Natural killer cell (primary cell): ENCODE measurements around the gene NCOA1. TPM values are rescaled to one million over a fixed set of nuclear protein-coding genes. Genes with fewer than 3 reads are reported as not detected.

Source experiments
- ATAC-seq, 3 donors: fragments of 150-1000 bp in 2 of 3; fragments of 200-7000 bp in 1 of 3; cut with Tn5 transposase; 1 replicate in 1 of 3; 2 replicates in 2 of 3; pipeline ENCODE4 v1.10.0; 2021; ENCODE audit warnings: mild to moderate bottlenecking in 2 of 3, moderate library complexity in 2 of 3
- DNase-seq, 2 donors: peaks; one replicate each; pipeline versions ENCODE4 v3.0.0 to v3.0.0-alpha.2; 2013 to 2021; ENCODE audit warnings: mixed read lengths in 1 of 2
- H3K27ac ChIP-seq: one replicate; pipeline ENCODE4 v1.5.1; 2013; ENCODE audit warnings: mild to moderate bottlenecking, low read length
- H3K27me3 ChIP-seq: one replicate; pipeline ENCODE4 v1.6.1; 2013; ENCODE audit warnings: low read length; ENCODE audit not compliant: control insufficient read depth, insufficient read depth
- H3K36me3 ChIP-seq: one replicate; pipeline ENCODE4 v1.6.1; 2013; ENCODE audit warnings: low read length; ENCODE audit not compliant: control insufficient read depth, insufficient read depth
- H3K4me1 ChIP-seq: one replicate; pipeline ENCODE4 v1.6.1; 2013; ENCODE audit warnings: low read length; ENCODE audit not compliant: control insufficient read depth, insufficient read depth
- H3K4me3 ChIP-seq: one replicate; pipeline ENCODE4 v1.5.1; 2013; ENCODE audit warnings: low read length
- H3K9me3 ChIP-seq: one replicate; pipeline ENCODE4 v1.6.1; 2013; ENCODE audit warnings: low read length; ENCODE audit not compliant: control insufficient read depth, insufficient read depth
- H3K27ac Mint-ChIP-seq, 2 donors: one replicate each; pipeline ENCODE4 v1.8.0; 2022; ENCODE audit warnings: mild to moderate bottlenecking in 2 of 2, mixed read lengths in 2 of 2, moderate library complexity in 1 of 2
- H3K27me3 Mint-ChIP-seq, 2 donors: one replicate each; pipeline ENCODE4 v1.8.0; 2022; ENCODE audit warnings: low read depth in 2 of 2, mixed read lengths in 2 of 2
- H3K36me3 Mint-ChIP-seq: one replicate; pipeline ENCODE4 v1.8.0; 2022; ENCODE audit warnings: mixed read lengths
- H3K4me1 Mint-ChIP-seq, 2 donors: one replicate each; pipeline ENCODE4 v1.8.0; 2022; ENCODE audit warnings: mixed read lengths in 2 of 2
- H3K4me3 Mint-ChIP-seq: one replicate; pipeline ENCODE4 v1.8.0; 2022; ENCODE audit warnings: mild to moderate bottlenecking, moderate library complexity, mixed read lengths
- H3K9me3 Mint-ChIP-seq, 2 donors: one replicate each; pipeline ENCODE4 v1.8.0; 2022; ENCODE audit warnings: mixed read lengths in 2 of 2
- WGBS: methylation state at CpG from one replicate; pipeline ENCODE4 v1.1.7; 2013; ENCODE audit warnings: missing lambda C conversion rate; ENCODE audit not compliant: insufficient coverage; 5-methylcytosine and 5-hydroxymethylcytosine counted together
- intact Hi-C: fragments of 100-400 bp; cut with micrococcal nuclease; formaldehyde crosslinking; loops from one replicate; pipeline ENCODE4 v1.14.2; 2022
- total RNA-seq, 4 donors: library from RNA; stranded (reverse); fragments of 120-200 nt in 1 of 4; gene quantifications; one replicate each; pipeline versions ENCODE4 v1.2.3 to v1.2.4, GENCODE V29; 2013 to 2022
- TF ChIP-seq, protein P1 (sequence below): fragments of 200-600 bp; IDR thresholded peaks from one replicate; pipeline ENCODE4 v1.8.0; 2022; ENCODE audit warnings: antibody characterized with exemption

The NCOA1 gene
- total RNA-seq, 3 donors from 2014 or later (not counting 1 experiment from before 2014, with no cell fraction given), result 122 to 149 (median 124) TPM

DNA sequence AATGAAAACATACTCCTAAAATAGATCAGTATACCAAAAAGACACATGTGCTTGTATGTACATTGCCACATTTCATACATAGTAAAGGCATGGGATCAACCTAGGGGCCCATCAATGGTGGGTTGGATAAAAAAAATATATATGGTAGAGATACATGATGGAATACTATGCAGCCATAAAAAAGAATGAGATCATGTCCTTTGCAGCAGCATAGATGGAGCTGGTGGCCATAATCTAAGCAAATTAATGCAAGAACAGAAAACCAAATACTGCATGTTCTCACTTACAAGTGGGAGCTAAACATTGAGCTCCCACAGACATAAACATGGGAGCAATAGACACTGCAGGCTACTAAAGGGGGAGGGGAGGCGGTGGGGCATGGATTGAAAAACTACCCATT lies 18.6 kb upstream of the NCOA1 start:
- H3K36me3 ChIP-seq, result no peaks in the 10 kb centered on the region
- H3K4me1 ChIP-seq, result no peaks in the 10 kb centered on the region
- Mint-ChIP-seq H3K27me3 (no peaks in the 10 kb centered on the region), H3K9me3 (no peaks in the 10 kb centered on the region), H3K4me3 (no peak overlapping the region), H3K36me3 (no peaks in the 10 kb centered on the region), H3K27ac (no peak overlapping the region), H3K4me1 (no peaks in the 10 kb centered on the region)
- TF ChIP-seq, protein P1, sequence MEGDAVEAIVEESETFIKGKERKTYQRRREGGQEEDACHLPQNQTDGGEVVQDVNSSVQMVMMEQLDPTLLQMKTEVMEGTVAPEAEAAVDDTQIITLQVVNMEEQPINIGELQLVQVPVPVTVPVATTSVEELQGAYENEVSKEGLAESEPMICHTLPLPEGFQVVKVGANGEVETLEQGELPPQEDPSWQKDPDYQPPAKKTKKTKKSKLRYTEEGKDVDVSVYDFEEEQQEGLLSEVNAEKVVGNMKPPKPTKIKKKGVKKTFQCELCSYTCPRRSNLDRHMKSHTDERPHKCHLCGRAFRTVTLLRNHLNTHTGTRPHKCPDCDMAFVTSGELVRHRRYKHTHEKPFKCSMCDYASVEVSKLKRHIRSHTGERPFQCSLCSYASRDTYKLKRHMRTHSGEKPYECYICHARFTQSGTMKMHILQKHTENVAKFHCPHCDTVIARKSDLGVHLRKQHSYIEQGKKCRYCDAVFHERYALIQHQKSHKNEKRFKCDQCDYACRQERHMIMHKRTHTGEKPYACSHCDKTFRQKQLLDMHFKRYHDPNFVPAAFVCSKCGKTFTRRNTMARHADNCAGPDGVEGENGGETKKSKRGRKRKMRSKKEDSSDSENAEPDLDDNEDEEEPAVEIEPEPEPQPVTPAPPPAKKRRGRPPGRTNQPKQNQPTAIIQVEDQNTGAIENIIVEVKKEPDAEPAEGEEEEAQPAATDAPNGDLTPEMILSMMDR, result no peak
- no peak overlapping the region for H3K4me3 ChIP-seq
- no peak for DNase-seq
- intact Hi-C loops, result no loop called here
- H3K27ac ChIP-seq, result no peak overlapping the region
- H3K27me3 ChIP-seq, result no peaks in the 10 kb centered on the region
- no peaks in the 10 kb centered on the region for H3K9me3 ChIP-seq
- ATAC-seq, result no peak
- no CpG with 5 or more reads among the region's 1 CpG for WGBS

DNA sequence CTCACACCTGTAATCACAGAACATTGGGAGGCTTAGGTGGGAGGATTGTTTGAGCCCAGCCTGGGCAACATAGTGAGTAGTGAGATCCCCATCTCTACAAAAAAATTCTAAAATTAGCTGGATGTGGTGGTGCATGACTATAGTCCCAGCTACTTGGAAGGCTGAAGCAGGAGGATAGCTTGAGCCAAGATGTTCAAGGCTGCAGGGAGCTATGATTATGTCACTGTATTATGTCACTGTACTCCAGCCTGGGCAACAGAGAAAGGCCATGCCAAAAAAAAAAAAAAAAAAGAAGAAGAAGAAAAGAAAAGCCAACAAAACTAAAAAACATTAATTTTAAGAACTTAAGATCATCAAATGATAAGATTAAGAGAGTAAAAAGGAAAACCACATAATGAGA lies 17.4 kb upstream of the NCOA1 start:
- no peak overlapping the region for H3K27ac Mint-ChIP-seq
- Histone ChIP-seq H3K9me3 (no peaks in the 10 kb centered on the region), H3K4me3 (no peak overlapping the region), H3K4me1 (no peaks in the 10 kb centered on the region), H3K27ac (no peak overlapping the region), H3K27me3 (no peaks in the 10 kb centered on the region), H3K36me3 (no peaks in the 10 kb centered on the region)
- TF ChIP-seq, protein P1, result no peak
- ATAC-seq (no peak), DNase-seq (no peak)
- no peaks in the 10 kb centered on the region for H3K4me1 Mint-ChIP-seq
- intact Hi-C loops, result no loop called here
- H3K36me3 Mint-ChIP-seq, result no peaks in the 10 kb centered on the region
- H3K9me3 Mint-ChIP-seq, result no peaks in the 10 kb centered on the region
- H3K4me3 Mint-ChIP-seq, result no peak overlapping the region
- H3K27me3 Mint-ChIP-seq, result no peaks in the 10 kb centered on the region

DNA sequence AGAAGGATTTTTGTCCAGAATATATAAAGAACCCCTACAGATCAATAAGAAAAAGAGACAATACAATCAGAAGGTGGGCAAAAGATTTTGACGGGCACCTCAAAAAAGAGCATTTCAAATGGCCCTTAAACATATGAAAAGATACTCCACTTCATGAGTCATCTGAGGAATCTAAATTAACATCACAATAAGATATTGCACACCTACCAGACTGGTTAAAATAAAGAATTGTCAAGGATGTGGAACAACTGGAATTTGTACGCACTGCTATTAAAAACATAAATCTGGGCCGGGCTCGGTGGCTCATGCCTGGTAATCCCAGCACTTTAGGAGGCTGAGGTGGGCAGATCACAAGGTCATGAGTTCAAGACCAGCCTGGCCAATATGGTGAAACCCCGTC lies 17.0 kb upstream of the NCOA1 start:
- Histone ChIP-seq H3K4me3 (no peak overlapping the region), H3K9me3 (no peaks in the 10 kb centered on the region), H3K36me3 (no peaks in the 10 kb centered on the region), H3K4me1 (no peaks in the 10 kb centered on the region), H3K27me3 (no peaks in the 10 kb centered on the region), H3K27ac (no peak overlapping the region)
- no peaks in the 10 kb centered on the region for H3K36me3 Mint-ChIP-seq
- no peak overlapping the region for H3K4me3 Mint-ChIP-seq
- no peak for ATAC-seq
- no peak overlapping the region for H3K27ac Mint-ChIP-seq
- H3K27me3 Mint-ChIP-seq, result no peaks in the 10 kb centered on the region
- H3K4me1 Mint-ChIP-seq, result no peaks in the 10 kb centered on the region
- DNase-seq, result no peak
- TF ChIP-seq, protein P1, result no peak
- intact Hi-C loops, result no loop called here
- H3K9me3 Mint-ChIP-seq, result no peaks in the 10 kb centered on the region
- WGBS, result 98% methylated on average over 4 of the region's 5 CpGs

DNA sequence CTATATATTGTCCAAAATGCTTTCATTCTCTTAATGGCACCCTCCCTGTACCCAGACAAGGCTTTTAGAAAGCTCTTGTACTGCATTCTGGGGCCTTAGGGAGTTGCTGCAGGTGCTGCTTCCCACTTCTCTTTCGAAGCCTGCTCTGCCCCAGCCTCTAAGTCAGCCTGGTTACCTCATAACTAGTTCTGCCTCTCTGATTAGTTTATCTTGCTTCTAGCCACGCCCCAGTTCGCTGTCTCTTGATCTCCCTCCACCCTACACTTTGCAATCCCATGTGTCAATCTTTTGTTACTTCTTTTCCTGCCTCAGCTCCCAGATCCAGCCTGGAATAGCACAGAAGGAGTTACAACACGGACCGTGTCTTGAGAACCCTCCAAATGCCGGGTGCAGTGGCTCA lies 13.8 kb upstream of the NCOA1 start:
- Histone ChIP-seq H3K4me3 (no peak overlapping the region), H3K27ac (no peak overlapping the region), H3K9me3 (no peaks in the 10 kb centered on the region), H3K36me3 (no peaks in the 10 kb centered on the region), H3K4me1 (no peaks in the 10 kb centered on the region), H3K27me3 (no peaks in the 10 kb centered on the region)
- ATAC-seq (no peak), DNase-seq (no peak)
- H3K27ac Mint-ChIP-seq, result no peak overlapping the region
- intact Hi-C loops, result no loop called here
- no peaks in the 10 kb centered on the region for H3K9me3 Mint-ChIP-seq
- 86% methylated on average over 6 of the region's 6 CpGs for WGBS
- no peak overlapping the region for H3K4me3 Mint-ChIP-seq
- no peaks in the 10 kb centered on the region for H3K36me3 Mint-ChIP-seq
- peaks cover 0 to 2% of the 10 kb centered on the region in 2 donors for H3K27me3 Mint-ChIP-seq
- TF ChIP-seq, protein P1, result no peak
- no peaks in the 10 kb centered on the region for H3K4me1 Mint-ChIP-seq
